GM15510 (cell line): Measurements from ENCODE around the gene HS3ST6.

Source experiments
- POLR2A ChIP-seq: IDR thresholded peaks from 3 replicates; pipeline ENCODE4 v1.6.1; 2011; ENCODE audit warnings: borderline replicate concordance; ENCODE audit not compliant: insufficient read length; ENCODE audit errors: extremely low read depth

HS3ST6 gene

GRCh38 chr16:1917056-1917664 lies 1.1 kb downstream of the HS3ST6 start:
- TF ChIP-seq POLR2A = no peak

- no peak for TF ChIP-seq POLR2A
These were observed 1.6 kb downstream of the HS3ST6 start for GRCh38 chr16:1916640-1916990.

GRCh38 chr16:1915732-1916639 lies 2.2 kb downstream of the HS3ST6 start:
- no peak for TF ChIP-seq POLR2A

GRCh38 chr16:1914988-1915387 lies 3.2 kb downstream of the HS3ST6 start:
- no peak for TF ChIP-seq POLR2A

- no peak for TF ChIP-seq POLR2A
These were observed 4.1 kb downstream of the HS3ST6 start for GRCh38 chr16:1914084-1914608.

- no peak for TF ChIP-seq POLR2A
These were observed 4.7 kb downstream of the HS3ST6 start for GRCh38 chr16:1913327-1914083.

GRCh38 chr16:1912215-1912543 lies 6.0 kb downstream of the HS3ST6 start:
- TF ChIP-seq POLR2A = no peak

- TF ChIP-seq POLR2A = no peak
These were observed 6.6 kb downstream of the HS3ST6 start for GRCh38 chr16:1911467-1912214.

GRCh38 chr16:1909561-1910231 lies 8.5 kb downstream of the HS3ST6 start:
- no peak for TF ChIP-seq POLR2A

GRCh38 chr16:1908983-1909382 lies 9.2 kb downstream of the HS3ST6 start:
- TF ChIP-seq POLR2A = no peak

GRCh38 chr16:1908184-1908583 lies 10.0 kb downstream of the HS3ST6 start:
- TF ChIP-seq POLR2A = no peak

GRCh38 chr16:1907226-1907860 lies 10.9 kb downstream of the HS3ST6 start:
- no peak for TF ChIP-seq POLR2A

GRCh38 chr16:1906846-1907165 lies 11.4 kb downstream of the HS3ST6 start:
- no peak for TF ChIP-seq POLR2A
